RPMI7951 (cell line): Measurements from ENCODE around the gene FCRL1. TPM values are rescaled to one million over a fixed set of nuclear protein-coding genes. Genes with fewer than 3 reads are reported as not detected.

Experiments
- DNase-seq: peaks from one replicate; pipeline ENCODE4 v3.0.0-alpha.2; 2012; ENCODE audit warnings: low read depth
- total RNA-seq: library from RNA; depleted of rRNA; stranded (reverse); fragments of >200 nt; shearing (Covaris generic); gene quantifications from 2 replicates; pipeline ENCODE4 v1.2.3, GENCODE V29; 2014; rRNA removed

The FCRL1 gene
- total RNA-seq: 0.10 TPM in 1 of 2 replicates, not detected in the other

GRCh38 chr1:157819896-157820295 is at the start of gene FCRL1:
Gene FCRL1, minus strand, starts transcription at chr1:157820120. Its CDS starts 83 bp downstream, at chr1:157820037.
- no peak for DNase-seq

- DNase-seq: no peak
Measured at GRCh38 chr1:157868654-157869053, 48.7 kb upstream of the FCRL1 start.

GRCh38 chr1:157862114-157863070 is 42.5 kb upstream of the FCRL1 start:
- no peak for DNase-seq

- no peak for DNase-seq
Measured at GRCh38 chr1:157856538-157856937, 36.6 kb upstream of the FCRL1 start.

- DNase-seq: peak; percentile 79
Measured at GRCh38 chr1:157852476-157852875, 32.6 kb upstream of the FCRL1 start.

- no peak for DNase-seq
Measured at GRCh38 chr1:157849229-157849875, 29.4 kb upstream of the FCRL1 start.

GRCh38 chr1:157844089-157844830 is 24.3 kb upstream of the FCRL1 start:
- no peak for DNase-seq

GRCh38 chr1:157842939-157843338 is 23.0 kb upstream of the FCRL1 start:
- DNase-seq: no peak

GRCh38 chr1:157841708-157842107 is 21.8 kb upstream of the FCRL1 start, which contains the start of gene CD5L:
Gene CD5L, minus strand, starts transcription at chr1:157841808. Its CDS starts 107 bp downstream, at chr1:157841701.
- no peak for DNase-seq

GRCh38 chr1:157838966-157839365 is 19.0 kb upstream of the FCRL1 start:
- no peak for DNase-seq

- no peak for DNase-seq
Measured at GRCh38 chr1:157834430-157834829, 14.5 kb upstream of the FCRL1 start.

- no peak for DNase-seq
Measured at GRCh38 chr1:157833145-157833544, 13.2 kb upstream of the FCRL1 start.

GRCh38 chr1:157831968-157832626 is 12.2 kb upstream of the FCRL1 start:
- no peak for DNase-seq

GRCh38 chr1:157830887-157831286 is 11.0 kb upstream of the FCRL1 start:
- no peak for DNase-seq

GRCh38 chr1:157829711-157830110 is 9.8 kb upstream of the FCRL1 start:
- no peak for DNase-seq

GRCh38 chr1:157829210-157829609 is 9.3 kb upstream of the FCRL1 start:
- DNase-seq: no peak

- DNase-seq: no peak
Measured at GRCh38 chr1:157820299-157820698, 379 bp upstream of the FCRL1 start.

- no peak for DNase-seq
Measured at GRCh38 chr1:157819215-157819614, 705 bp downstream of the FCRL1 start.

GRCh38 chr1:157813269-157813668 is 6.7 kb downstream of the FCRL1 start:
- no peak for DNase-seq

GRCh38 chr1:157806431-157807149 is 13.3 kb downstream of the FCRL1 start:
- no peak for DNase-seq

- no peak for DNase-seq
Measured at GRCh38 chr1:157803851-157804250, 16.1 kb downstream of the FCRL1 start.
